GM18907 (cell line): ENCODE measurements around the gene MBP.

Experiments used
- ATAC-seq: cut with Tn5 transposase; IDR thresholded peaks from one replicate; pipeline ENCODE4 v1.9.1; 2021; ENCODE audit warnings: mild to moderate bottlenecking, moderate library complexity; ENCODE audit not compliant: unreplicated experiment

Gene MBP

DNA sequence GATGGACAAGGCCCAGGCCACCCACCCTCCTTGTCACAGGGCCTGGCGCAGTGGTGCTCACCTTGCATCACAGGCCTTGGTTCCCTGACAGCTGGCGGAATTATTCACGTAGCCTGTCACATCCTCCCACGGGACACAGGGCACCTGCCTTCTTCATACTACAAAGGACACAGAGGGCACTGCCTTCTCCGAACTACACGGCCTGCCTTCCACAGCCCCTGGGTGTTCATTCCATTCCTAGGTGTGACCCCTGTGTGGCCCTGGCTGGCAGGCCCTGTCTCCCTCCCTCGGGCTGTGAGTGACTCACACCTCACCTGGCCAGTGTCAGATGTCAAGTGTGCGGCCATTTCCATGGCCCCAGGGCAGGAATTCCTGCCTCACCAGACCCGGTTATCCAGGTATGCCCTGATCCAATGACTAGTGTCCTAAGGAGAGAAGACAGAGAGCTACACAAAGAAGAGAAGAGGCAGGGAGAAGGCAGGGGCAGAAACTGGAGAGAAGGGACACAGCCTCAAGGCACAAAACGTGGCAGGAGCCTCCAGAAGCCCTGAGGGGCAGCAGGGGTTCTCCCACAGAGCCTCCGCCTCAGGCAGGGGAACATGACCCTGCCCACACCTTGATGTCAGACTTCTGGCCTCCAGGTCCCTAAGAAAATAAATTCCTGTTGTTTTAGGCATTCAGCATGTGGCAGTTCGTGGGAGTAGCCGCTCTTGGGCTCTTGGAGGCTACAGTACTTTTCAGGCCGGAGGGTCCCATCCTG is 43.4 kb downstream of the MBP start:
- ATAC-seq = no peak

DNA sequence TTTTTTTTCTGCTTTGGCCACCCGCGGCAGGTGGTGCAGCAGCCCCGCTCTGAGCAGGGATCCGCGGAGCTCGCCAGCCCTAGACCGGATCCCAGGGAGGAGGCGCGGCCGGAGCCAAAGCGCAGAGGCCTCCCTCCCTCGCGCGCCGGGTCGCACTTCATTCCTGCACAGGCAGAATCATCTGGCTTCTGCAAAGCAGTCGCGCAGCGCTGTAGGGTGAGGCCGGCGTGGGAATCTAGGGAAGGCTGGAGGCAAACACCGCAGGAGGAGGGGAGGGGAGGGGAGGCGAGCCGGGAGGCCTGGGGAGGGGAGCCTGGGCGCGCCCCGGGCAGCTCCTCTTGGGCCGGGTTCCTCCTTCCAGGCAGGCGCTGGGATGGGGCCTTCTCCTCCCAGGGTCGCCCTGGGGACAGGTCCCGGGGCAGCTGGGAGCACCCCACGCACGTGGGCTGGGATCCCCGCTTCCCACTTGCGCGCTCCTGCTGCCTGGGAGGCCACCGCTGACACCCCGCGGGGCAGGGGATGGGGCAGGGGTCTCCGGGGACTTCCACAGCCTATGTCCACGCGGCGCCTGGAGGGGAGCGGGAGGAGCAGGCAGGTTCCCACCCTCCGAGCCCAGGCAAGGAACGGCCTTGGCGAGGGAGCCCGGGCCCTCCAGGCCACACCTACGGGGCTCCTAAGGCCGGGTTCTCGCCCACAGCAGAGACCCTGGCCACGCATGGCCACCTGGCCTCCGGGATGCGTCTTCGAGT is 45.0 kb downstream of the MBP start:
- no peak for ATAC-seq

DNA sequence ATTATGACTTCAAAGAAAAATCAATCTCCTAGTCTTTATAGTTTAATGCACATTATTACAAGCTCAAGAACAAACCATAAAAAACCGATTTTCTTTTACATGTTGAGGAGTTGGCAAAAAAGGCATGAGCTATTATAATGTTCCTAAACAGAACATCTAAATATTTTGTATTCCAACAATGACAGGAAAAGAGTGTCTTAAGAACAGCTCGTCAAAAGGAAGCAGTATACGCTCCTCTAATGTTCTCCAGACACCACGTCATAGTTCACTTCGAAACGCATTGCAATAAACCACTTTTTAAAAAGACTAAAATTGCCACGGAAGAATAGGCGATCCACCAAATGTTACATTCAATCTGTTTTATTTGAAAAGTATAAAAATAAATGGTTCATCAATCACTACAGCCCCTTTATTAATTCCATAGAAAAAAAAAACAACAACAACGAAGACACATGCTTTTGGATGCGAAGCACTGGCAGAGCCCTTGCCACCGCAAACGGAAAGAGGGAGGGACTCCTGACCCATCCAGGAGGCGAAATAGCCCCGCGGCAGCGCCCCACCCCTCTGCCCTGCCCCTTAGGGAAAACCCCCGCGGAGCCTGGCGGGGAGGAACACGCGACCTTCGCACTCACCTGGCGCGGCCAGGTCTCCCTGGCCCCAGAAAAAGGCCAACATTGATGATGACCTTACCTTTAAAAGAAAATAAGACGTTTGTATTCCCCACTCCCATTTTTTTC is 45.8 kb downstream of the MBP start:
- no peak for ATAC-seq

DNA sequence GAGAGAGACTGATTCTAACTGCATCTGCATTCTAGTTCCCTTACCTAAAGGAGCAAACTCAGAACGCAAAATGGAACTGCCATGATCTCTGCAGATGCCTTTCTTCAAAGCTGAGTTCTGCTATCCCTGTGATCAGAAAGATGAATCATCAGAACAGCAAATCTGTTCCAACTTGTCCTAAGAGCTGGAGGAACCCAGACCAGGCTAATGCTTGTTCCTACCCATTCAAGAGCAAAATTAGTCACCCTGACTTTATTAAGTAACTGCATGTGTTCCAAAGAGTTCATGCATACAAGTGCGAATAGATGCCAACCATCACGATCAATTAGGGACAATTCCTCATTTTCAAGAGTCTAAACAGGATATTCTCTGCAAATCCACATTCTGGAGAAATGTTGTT is 46.5 kb downstream of the MBP start:
- ATAC-seq = no peak

DNA sequence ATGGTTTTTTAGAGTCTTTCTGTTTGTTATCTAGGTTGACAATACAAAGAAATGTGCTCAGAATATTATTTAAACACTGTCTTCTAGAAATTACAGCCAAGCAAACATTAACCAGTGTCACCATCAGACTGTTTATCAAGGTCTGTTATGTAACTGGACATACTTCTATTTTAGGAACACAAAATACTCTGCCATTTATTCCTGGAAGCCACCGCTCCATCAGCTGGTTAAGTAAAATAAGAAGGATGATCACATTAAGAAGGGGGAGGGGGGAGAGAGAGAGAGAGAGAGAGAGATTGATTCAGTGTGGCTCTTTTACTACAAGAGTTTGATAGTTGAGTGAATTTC is 47.9 kb downstream of the MBP start:
- no peak for ATAC-seq

DNA sequence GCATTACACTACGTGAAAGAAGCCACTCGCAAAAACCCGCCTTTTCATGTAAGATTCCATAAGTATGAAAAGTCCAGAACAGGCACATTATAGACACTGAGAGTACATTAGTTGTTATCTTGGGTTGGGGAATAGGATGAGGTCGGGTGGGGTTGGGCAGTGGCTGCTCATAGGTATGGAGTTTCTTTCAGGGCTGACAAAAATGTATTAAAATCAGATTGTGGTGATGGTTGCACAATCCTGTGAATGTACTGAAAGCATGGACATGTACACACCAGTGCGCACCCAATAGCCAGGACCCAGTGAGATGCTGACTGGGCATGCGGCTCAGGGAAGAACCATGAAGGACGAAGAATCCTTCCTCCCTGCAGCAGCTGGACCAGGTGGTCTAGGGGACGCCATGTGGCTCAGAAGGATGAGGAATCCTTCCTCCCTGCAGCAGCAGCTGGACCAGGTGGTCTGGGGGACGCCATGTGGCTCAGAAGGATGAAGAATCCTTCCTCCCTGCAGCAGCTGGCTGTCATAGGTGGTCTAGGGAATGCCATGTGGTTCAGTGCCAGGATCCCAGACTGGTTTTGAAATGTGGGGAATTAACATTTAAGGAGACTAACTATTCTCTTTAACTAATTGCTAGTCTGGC is 50.1 kb downstream of the MBP start:
- no peak for ATAC-seq

DNA sequence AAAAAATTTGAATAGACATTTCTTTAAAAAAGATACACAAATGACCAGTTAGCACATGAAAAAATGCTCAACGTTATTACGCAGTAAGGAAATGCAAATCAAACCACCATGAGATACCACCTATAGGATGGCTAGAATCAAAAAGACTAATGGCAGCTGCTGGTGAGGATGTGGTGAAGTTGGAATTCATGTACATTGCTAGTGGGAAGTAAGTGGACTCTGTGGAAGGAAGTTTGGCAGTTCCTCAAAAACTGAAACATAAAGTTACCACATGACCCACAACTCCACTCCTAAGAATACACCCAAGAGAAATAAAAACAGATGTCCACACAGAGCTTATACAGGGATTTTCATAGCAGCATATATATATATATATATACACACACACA is 51.2 kb downstream of the MBP start:
- ATAC-seq = no peak

DNA sequence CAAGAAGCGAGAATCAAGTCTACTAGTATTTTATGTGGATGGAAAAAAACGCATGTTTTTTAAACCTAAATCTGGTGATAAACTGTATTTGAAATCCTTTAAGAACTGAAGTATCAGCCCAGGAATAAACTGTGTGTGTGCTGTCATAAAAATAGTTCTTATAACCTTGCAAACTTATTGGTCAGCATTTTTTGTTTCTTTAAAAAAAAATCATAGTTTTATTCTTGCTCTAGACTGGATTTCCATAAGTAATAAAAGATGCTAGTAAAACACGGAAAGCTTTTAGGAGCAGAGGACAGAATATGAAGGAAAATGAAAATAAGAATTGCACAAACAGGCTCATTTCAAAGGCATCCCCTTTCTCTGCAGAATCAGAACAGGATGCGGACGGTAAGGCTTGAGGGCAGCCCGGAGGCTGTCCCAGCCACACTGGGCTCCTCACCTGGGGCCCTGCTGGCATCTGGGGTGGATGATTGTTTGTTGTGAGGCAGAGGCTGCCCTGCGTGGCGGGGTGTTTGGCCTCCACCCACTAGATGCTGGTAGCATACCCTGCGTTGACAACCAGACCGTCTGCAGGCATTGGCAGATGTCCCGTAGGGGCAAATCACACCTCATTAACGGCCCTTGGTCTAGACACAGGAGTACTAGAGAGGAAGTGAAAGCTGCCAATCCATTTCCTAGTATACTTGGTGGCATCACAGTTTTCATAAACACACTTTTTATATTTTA is 52.5 kb downstream of the MBP start:
- ATAC-seq = peak; percentile 97

DNA sequence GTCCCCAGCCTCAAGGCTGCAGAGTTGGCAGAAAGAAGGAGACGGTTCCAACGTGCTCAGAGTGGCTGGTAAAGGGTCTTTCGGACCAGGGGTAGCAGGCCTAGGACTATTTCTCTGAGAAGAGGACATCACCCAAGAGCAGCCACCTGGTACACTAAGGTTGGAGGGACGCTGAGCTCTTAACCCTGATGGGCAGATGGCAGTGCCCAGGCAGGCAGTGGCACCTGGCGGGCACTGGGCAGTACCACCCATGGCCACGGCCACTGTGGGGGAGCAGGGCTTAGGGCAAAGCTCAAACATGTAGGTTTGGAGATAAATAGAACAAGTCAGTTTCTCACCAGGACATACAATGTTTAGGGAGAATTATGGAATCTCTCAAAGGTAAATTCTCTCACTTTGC is 53.5 kb downstream of the MBP start:
- no peak for ATAC-seq

DNA sequence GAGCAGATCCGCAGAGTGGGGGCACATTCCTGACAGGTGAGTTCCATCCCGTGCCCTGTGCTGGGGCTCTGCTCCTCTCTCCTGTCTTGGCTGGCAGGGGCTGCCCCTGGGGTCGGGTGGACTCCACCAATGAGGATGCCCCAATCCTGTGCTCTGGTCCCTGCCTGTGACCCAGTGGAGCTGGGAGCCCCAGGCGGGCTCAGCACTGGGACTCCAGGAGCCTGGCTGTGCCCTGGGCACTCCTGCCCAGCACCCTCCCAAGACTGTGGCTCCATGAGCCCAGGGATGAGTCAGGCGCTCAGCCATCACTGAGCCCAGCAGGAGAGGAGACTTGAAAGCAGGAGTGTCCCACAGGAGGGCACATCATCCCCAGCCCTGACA is 53.9 kb downstream of the MBP start:
- no peak for ATAC-seq

DNA sequence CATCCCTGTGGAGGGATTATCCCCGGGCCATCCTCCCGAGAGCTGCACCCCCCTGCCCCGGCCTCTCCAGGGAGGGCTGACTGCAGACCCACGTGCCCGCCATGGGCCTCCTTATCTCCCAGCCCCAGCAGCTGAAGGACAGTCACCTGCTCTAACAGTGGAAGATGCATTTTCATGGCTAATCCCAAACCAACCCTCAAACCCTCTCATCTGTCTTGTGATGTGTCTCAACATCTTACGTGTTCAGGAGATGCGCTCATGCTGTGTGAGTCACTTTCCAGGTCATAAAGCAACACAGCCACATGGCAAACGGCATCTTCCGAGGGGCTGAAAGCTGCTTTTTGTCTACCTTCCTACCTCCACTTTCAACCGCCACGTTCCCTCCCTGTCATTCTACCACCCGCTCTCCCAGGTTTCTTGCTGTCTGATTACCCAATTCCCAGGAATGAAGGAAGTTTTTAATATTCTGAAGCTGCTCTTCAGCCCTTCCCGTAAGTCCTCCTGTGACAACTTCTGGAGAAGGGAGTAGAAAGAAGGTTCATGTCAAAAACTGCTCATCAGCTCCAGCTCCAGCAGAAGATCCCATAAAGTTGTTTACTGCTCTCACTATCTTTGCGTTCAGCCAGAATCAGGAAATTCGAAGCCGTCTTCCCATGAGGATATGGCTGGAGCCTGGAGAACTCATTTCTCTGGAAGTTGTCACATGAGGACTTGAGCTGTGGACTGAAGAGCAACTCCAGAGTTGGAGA is 54.5 kb downstream of the MBP start:
- no peak for ATAC-seq

DNA sequence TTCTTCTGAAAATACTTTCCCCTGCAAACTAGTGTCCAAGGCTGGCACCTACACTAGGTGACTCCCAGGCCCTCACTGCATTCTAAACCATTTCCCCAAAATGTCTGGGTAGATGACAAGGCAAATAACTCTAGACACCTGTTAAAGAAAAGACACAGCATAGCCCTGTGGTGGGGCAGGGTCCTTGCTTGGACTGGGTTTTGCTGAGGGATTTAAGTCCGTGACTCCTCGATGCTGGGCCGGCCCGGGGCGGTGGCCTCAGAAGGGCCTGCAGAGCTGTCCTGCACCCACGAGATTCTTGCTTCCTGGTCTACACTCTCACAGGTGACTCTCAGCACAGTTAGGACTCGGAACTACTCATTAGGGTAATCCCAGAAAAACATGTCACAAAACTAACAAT is 55.2 kb downstream of the MBP start:
- ATAC-seq = no peak

DNA sequence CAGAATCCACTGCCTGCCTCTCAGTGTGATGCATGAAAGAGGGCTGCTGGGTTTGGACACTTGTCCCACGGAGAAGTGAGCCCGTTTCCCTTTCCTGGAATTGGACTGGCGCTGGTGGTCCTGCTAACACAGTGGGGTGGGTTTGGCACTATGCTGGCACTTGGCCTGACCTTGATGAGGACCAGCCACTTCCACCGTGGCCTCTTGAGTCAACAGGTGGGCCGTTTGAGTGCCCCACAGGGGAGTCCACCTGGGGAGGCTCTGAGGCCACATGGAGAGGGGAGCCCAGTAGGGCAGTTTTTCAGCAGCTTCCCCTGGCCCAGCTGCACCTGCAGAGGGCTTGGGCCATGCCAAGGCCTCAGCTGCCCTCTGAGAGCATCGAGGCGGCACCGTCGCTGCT is 56.5 kb downstream of the MBP start:
- no peak for ATAC-seq

DNA sequence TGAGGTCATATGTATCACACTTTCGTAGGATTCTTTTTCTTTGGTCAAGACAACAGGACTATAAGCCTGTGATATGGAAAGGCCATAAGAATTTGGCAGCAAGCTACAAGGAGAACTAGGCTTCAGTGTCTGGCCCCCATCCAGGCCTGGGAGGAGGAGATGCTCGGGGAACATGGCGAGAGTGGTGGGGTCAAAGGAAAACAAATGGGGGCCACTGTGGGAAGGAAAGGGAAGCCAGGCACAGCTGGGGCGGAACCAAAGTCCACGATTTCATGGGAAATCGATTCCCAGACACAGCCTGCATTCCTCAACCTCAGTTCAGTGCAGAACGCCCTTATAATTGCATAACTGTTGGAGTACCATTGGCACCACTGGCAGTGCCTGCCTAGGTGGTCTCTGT is 58.2 kb downstream of the MBP start:
- ATAC-seq = no peak

DNA sequence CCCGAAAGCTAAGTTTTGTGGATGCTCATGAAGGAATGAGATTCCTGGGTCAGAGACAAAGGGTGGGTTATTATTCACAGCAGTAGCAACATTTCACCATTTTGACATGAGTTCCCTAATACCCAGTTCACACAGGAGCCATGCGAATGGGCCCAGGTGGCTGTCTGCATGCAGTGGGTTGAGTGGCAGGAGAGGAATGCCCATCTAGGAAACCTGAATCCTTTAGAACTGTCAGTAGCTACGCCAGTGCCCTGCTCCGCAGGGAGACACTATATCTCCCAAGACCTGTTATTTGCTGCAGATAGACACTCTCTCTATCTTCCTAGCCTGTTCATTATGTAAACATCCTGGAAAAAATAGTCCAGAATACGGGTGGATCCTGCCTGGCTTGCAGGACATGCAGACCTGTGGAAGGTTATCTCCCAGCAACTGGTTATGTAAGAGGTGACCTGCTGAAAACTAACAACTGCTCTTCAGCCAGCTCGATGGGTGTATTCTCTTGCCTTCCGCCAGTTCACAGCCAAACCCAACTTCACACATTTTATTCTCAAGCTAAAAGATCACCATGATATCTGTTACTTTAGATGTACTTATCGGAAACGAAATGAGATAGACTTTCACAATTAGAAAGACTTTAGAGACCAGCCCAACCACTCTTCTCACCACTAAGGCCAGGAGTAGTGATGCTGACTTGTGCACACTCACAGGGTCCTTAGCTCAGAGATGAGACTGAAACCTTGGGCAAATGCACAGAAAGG is 59.1 kb downstream of the MBP start:
- no peak for ATAC-seq

DNA sequence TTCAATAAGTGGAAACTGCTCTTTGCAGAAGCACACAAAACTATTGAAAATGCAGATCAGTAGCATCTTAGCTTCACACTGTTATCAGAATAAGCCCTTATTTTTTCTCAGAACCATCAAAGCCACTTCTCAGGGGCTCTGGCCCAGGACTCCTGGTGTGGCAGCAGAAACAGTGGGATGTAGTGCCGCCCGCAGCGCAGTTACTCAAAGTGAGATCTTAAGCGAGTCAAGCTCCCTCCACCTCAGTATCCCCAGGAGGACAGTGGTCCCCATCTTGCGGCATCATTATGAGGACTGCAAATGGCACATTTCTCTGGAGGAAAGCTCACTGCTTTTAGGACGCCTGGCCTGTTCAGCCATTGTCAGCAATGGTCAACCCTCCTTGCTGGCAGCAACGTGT is 60.0 kb downstream of the MBP start:
- no peak for ATAC-seq

DNA sequence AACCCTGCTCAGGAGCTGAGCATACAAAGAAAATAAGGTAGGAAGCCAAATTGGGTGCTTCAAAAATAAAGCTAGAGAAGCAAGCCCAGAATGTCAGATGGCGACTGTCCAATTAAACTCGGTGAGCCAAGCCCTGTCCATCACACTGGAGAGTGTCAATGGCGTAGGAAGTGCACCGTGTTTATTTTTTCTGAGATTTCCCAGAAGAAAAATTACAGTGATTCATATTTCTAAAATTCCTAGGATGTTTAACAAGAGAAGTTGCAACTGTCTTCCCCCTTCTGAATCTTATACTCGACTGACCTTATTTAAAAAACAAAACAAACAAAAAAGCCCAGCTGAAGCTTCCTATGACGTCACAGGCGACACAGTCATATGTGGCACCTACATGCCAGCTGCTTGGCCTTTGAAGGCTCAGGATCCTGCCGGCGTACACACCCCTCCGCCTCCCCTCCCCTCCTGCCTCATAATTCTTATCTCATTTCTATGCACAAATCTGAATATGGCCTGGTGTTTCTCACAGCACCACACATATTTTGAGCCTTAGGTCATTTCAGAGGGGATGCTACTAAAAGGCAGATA is 60.8 kb downstream of the MBP start:
- no peak for ATAC-seq

DNA sequence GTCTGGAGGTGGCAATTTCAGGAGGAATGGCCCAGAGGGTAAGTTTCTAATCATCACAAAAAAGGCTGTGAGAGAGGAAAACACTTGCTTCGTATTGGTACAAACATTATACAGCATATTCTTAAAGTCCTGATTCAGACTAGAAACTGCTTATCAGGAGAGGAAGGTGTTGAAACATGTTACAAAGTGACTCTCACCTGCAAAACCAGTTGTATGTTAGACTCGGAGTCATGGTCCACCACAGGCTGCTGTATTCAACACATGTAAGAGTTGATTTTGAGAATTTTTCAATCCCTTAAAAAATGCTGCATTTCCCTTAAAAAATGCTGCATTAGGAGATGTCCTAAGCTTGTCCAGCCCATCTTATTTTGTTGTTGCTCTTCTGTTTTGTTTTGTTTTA is 61.5 kb downstream of the MBP start:
- ATAC-seq = no peak

DNA sequence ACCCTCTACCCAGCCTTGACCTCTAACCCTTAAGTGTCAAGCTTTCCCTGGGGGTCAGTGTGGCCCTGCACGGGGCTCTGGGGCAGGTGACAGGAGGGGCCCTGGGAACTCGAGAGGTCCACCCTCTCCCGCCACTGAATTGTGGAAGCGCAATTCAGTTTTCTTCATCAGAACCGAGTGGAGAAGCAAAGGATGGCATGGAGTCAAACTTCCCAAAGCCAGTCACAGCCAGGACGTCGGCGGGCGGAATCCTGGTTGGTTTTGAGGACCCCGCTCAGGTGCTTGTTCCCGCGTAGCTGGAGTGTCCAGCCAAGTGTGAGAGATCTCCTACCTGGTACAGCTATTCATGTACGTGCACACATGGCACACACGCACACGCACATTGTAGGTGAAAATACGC is 62.0 kb downstream of the MBP start:
- ATAC-seq = no peak
